CD4-positive, alpha-beta T cell treated with Interleukin-6 for 4 hours (primary cell): ENCODE data around the gene IGSF23.
"Not testable (repeated sequence)": the region's sequence is repeated elsewhere in the genome, so short reads cannot be mapped to it uniquely, and the experiment has no call there.

Experiments
- DNase-seq: peaks from one replicate; pipeline ENCODE4 v3.0.0-alpha.2; 2020; ENCODE audit warnings: mixed read lengths

Gene IGSF23

GRCh38 chr19:44588771-44589112, 24.6 kb upstream of the IGSF23 start:
- no peak for DNase-seq

GRCh38 chr19:44590245-44591059, 22.9 kb upstream of the IGSF23 start:
- no peak for DNase-seq

GRCh38 chr19:44591340-44591993, 21.9 kb upstream of the IGSF23 start:
- DNase-seq, result not testable (repeated sequence)

- DNase-seq, result no peak
Measured at GRCh38 chr19:44592451-44592890, 20.9 kb upstream of the IGSF23 start.

- no peak for DNase-seq
Measured at GRCh38 chr19:44593294-44593693, 20.1 kb upstream of the IGSF23 start.

- DNase-seq, result not testable (repeated sequence)
Measured at GRCh38 chr19:44593866-44594266, 19.5 kb upstream of the IGSF23 start.

GRCh38 chr19:44596428-44597130, 16.8 kb upstream of the IGSF23 start:
- no peak for DNase-seq

- no peak for DNase-seq
Measured at GRCh38 chr19:44597131-44597491, 16.3 kb upstream of the IGSF23 start.

- no peak for DNase-seq
Measured at GRCh38 chr19:44598355-44598754, 15.0 kb upstream of the IGSF23 start.

- DNase-seq, result no peak
Measured at GRCh38 chr19:44598880-44599279, 14.5 kb upstream of the IGSF23 start.

- DNase-seq, result no peak
Measured at GRCh38 chr19:44600466-44600865, 12.9 kb upstream of the IGSF23 start.

- no peak for DNase-seq
Measured at GRCh38 chr19:44602081-44602480, 11.3 kb upstream of the IGSF23 start.

- no peak for DNase-seq
Measured at GRCh38 chr19:44603201-44603945, 10.0 kb upstream of the IGSF23 start.

- DNase-seq, result no peak
Measured at GRCh38 chr19:44604241-44604640, 9.1 kb upstream of the IGSF23 start.

- DNase-seq, result no peak
Measured at GRCh38 chr19:44605547-44605946, 7.8 kb upstream of the IGSF23 start.

- peak; percentile 3 for DNase-seq
Measured at GRCh38 chr19:44607049-44607448, 6.3 kb upstream of the IGSF23 start.

- no peak for DNase-seq
Measured at GRCh38 chr19:44607917-44608316, 5.4 kb upstream of the IGSF23 start.

GRCh38 chr19:44608391-44608821, 5.0 kb upstream of the IGSF23 start:
- no peak for DNase-seq

GRCh38 chr19:44609219-44609618, 4.1 kb upstream of the IGSF23 start:
- no peak for DNase-seq

GRCh38 chr19:44610497-44610896, 2.9 kb upstream of the IGSF23 start:
- DNase-seq, result not testable (repeated sequence)

- no peak for DNase-seq
Measured at GRCh38 chr19:44611812-44612295, 1.5 kb upstream of the IGSF23 start.

- DNase-seq, result no peak
Measured at GRCh38 chr19:44614313-44614712, 950 bp downstream of the IGSF23 start.

GRCh38 chr19:44615863-44616247, 2.5 kb downstream of the IGSF23 start:
- no peak for DNase-seq
